K562 (cell line): ENCODE results near the gene USP44. TPM values are rescaled to one million over a fixed set of nuclear protein-coding genes. Genes with fewer than 3 reads are reported as not detected.

Source experiments
- ATAC-seq: fragments of 200-7000 bp; cut with Tn5 transposase; 3 replicates; pipeline ENCODE4 v1.9.1; 2020; ENCODE audit warnings: moderate library complexity
- BruUV-seq: library from RNA; stranded (reverse); fragments of 400-500 nt; replicated peaks from 2 replicates; lab custom pipeline; 2021; lab: Mats Ljungman, UMichigan
- CTCF ChIA-PET: fragments of 300-600 bp; formaldehyde crosslinking; extraction: SDS; loops from one replicate; lab custom pipeline; 2021; ENCODE audit warnings: low intra/inter-chr PET ratio; lab: Yijun Ruan, JAX
- POLR2A ChIA-PET: fragments of 300-600, 350-650 bp; sonication (Branson Sonifier 250); formaldehyde crosslinking; extraction: SDS; loops from one replicate; lab custom pipeline; 2021; ENCODE audit warnings: antibody characterized with exemption, inconsistent platforms; lab: Yijun Ruan, JAX
- DNase-seq, 4 experiments: peaks; one replicate each; pipeline versions ENCODE4 v3.0.0 to v3.0.0-alpha.2; 2011 to 2018; ENCODE audit warnings: low spot score in 3 of 4, mixed read lengths in 3 of 4; ENCODE audit errors: extremely low read depth in 1 of 4
- FAIRE-seq: peaks from 2 replicates; lab custom pipeline; 2011; peaks lifted over from hg19 to GRCh38; lab: Jason Lieb, UNC
- H2AFZ ChIP-seq: 2 replicates; pipeline ENCODE4 v1.6.0; 2011; ENCODE audit warnings: low read depth, low read length, control low read depth, inconsistent platforms
- H3K27ac ChIP-seq: fragments of 200-600 bp; 3 replicates; pipeline ENCODE4 v1.8.0; 2011; ENCODE audit warnings: low read depth, mild to moderate bottlenecking, control low read depth, inconsistent platforms, low read length, moderate library complexity, mixed read lengths; ENCODE audit errors: extremely low read depth
- H3K27me3 ChIP-seq, 2 experiments: fragments of 300-600 bp in 1 of 2; 2 replicates in 1 of 2; 3 replicates in 1 of 2; pipeline versions ENCODE4 v1.6.0 to v1.8.0; 2011; ENCODE audit warnings: inconsistent platforms in 2 of 2, low read length in 2 of 2, mild to moderate bottlenecking in 1 of 2, mixed read lengths in 1 of 2, moderate library complexity in 1 of 2; ENCODE audit not compliant: control insufficient read depth in 2 of 2, insufficient read depth in 2 of 2
- H3K36me3 ChIP-seq: fragments of 300-600 bp; 3 replicates; pipeline ENCODE4 v1.8.0; 2011; ENCODE audit warnings: mild to moderate bottlenecking, low read length, inconsistent platforms; ENCODE audit not compliant: control insufficient read depth, insufficient read depth
- H3K4me1 ChIP-seq, 2 experiments: fragments of 200-600 bp in 1 of 2; replicated peaks in 1 of 2; 2 replicates in 1 of 2; 3 replicates in 1 of 2; pipeline versions ENCODE4 v1.5.1 to v1.8.0; 2011; ENCODE audit warnings: inconsistent platforms in 2 of 2, low read length in 2 of 2, mild to moderate bottlenecking in 1 of 2, mixed read lengths in 1 of 2, moderate library complexity in 1 of 2; ENCODE audit not compliant: control insufficient read depth in 2 of 2, insufficient read depth in 2 of 2
- H3K4me2 ChIP-seq: 2 replicates; pipeline ENCODE4 v1.6.1; 2011; ENCODE audit warnings: low read length, control low read depth, inconsistent platforms, mixed read lengths; ENCODE audit not compliant: insufficient read depth
- H3K4me3 ChIP-seq: fragments of 200-600 bp; sonication (generic), shearing (Covaris generic); 2 replicates; pipeline ENCODE4 v1.5.1; 2016; ENCODE audit warnings: control low read depth, inconsistent platforms
- H3K79me2 ChIP-seq: fragments of 200-600 bp; 3 replicates; pipeline ENCODE4 v1.8.0; 2011; ENCODE audit warnings: low read length, inconsistent platforms; ENCODE audit not compliant: control insufficient read depth, insufficient read depth
- H3K9ac ChIP-seq, 2 experiments: 2 replicates each; pipeline versions ENCODE4 v1.6.0 to v1.6.1; 2011; ENCODE audit warnings: low read depth in 2 of 2, low read length in 2 of 2, control low read depth in 1 of 2, inconsistent platforms in 1 of 2, mild to moderate bottlenecking in 1 of 2, mixed read lengths in 1 of 2; ENCODE audit not compliant: insufficient read depth in 1 of 2
- H3K9me1 ChIP-seq: one replicate; pipeline ENCODE4 v1.6.0; 2011; ENCODE audit warnings: inconsistent platforms, mild to moderate bottlenecking, low read length, moderate library complexity; ENCODE audit not compliant: control insufficient read depth, insufficient read depth
- H3K9me3 ChIP-seq: replicated peaks from 2 replicates; pipeline ENCODE4 v1.5.1; 2011; ENCODE audit warnings: low read depth, low read length, inconsistent platforms; ENCODE audit not compliant: control insufficient read depth, insufficient read depth
- H4K20me1 ChIP-seq: replicated peaks from 2 replicates; pipeline ENCODE4 v1.6.1; 2011; ENCODE audit warnings: low read length, inconsistent platforms, mixed read lengths; ENCODE audit not compliant: control insufficient read depth, insufficient read depth
- BDP1 ChIP-seq: IDR thresholded peaks from 3 replicates; pipeline ENCODE4 v1.6.1; 2011; ENCODE audit not compliant: insufficient read length, insufficient read depth
- EHMT2 ChIP-seq: fragments of 450-650 bp; IDR thresholded peaks from 2 replicates; pipeline ENCODE4 v1.6.1; 2018; ENCODE audit warnings: antibody characterized with exemption
- ELK1 ChIP-seq: sonication (generic); formaldehyde crosslinking; IDR thresholded peaks from 2 replicates; pipeline ENCODE4 v1.8.1; 2022; ENCODE audit warnings: missing genetic modification reagents
- ETV1 ChIP-seq: fragments of 450-650 bp; conservative IDR thresholded peaks from 2 replicates; pipeline ENCODE4 v1.6.1; 2016; ENCODE audit warnings: missing genetic modification characterization, control low read depth, low read depth, missing compliant biosample characterization
- FIP1L1 ChIP-seq: fragments of 200-400 bp; formaldehyde crosslinking; IDR thresholded peaks from 2 replicates; pipeline ENCODE4 v1.6.1; 2018; ENCODE audit warnings: mild to moderate bottlenecking, low read depth, low read length; ENCODE audit not compliant: poor library complexity, severe bottlenecking
- MTF1 ChIP-seq: fragments of 250-450 bp; sonication (Bioruptor Pico); IDR thresholded peaks from 2 replicates; pipeline ENCODE4 v1.9.0; 2021; ENCODE audit warnings: moderate library complexity, mild to moderate bottlenecking, inconsistent platforms, borderline replicate concordance
- PHF20 ChIP-seq: fragments of 450-650 bp; IDR thresholded peaks from 2 replicates; pipeline ENCODE4 v1.6.1; 2018; ENCODE audit not compliant: partially characterized antibody
- PPARD ChIP-seq: fragments of 250-450 bp; sonication (Bioruptor Pico); IDR thresholded peaks from 2 replicates; pipeline ENCODE4 v1.8.0; 2022; ENCODE audit warnings: inconsistent platforms, mild to moderate bottlenecking, moderate library complexity
- TAF7 ChIP-seq: fragments of 450-650 bp; IDR thresholded peaks from 2 replicates; pipeline ENCODE4 v1.6.1; 2016; ENCODE audit warnings: missing genetic modification characterization, missing compliant biosample characterization
- TEAD2 ChIP-seq: fragments of 450-650 bp; IDR thresholded peaks from 2 replicates; pipeline ENCODE4 v1.6.1; 2016; ENCODE audit warnings: missing genetic modification characterization, control low read depth, missing compliant biosample characterization
- YY1 ChIP-seq, 3 experiments: IDR thresholded peaks; 2 replicates each; pipeline ENCODE4 v1.6.1; 2011; ENCODE audit warnings: low read length in 2 of 3, mild to moderate bottlenecking in 2 of 3, moderate library complexity in 2 of 3, borderline replicate concordance in 1 of 3, control low read depth in 1 of 3, low read depth in 1 of 3; ENCODE audit not compliant: insufficient read depth in 3 of 3, insufficient replicate concordance in 2 of 3, control insufficient read depth in 1 of 3, insufficient read length in 1 of 3; ENCODE audit errors: extremely low read depth in 1 of 3
- ZNF239 ChIP-seq: fragments of 250-450 bp; sonication (Bioruptor Pico); IDR thresholded peaks from 2 replicates; pipeline ENCODE4 v1.4.0; 2020; ENCODE audit warnings: mild to moderate bottlenecking
- ZNF830 ChIP-seq: fragments of 250-450 bp; sonication (Bioruptor Pico); IDR thresholded peaks from 2 replicates; pipeline ENCODE4 v1.5.0; 2021; ENCODE audit warnings: mild to moderate bottlenecking
- WGBS: fragments of 100-300 bp; shearing (Covaris generic); methylation state at CpG from one replicate; pipeline ENCODE4 v1.1.6; 2016; ENCODE audit warnings: low coverage, mixed read lengths; ENCODE audit not compliant: insufficient coverage; ENCODE audit errors: missing lambda C conversion rate; 5-methylcytosine and 5-hydroxymethylcytosine counted together
- in situ Hi-C: fragments of 300-500 bp; cut with MboI; formaldehyde crosslinking; loops from 4 replicates; pipeline ENCODE4 v1.15.0; 2018; ENCODE audit warnings: inconsistent platforms, mixed read lengths
- intact Hi-C: fragments of 100-400 bp; cut with micrococcal nuclease; formaldehyde crosslinking; loops from 2 replicates; pipeline ENCODE4 v1.14.2; 2022
- polyA plus RNA-seq, 8 experiments: library from polyadenylated mRNA; depleted of rRNA in 4 of 8; stranded (reverse) in 5 of 8; unstranded in 3 of 8; fragments of >200 nt; fragmentation: Nextera tagmentation in 2 of 8; fragmentation: Illumina TruSeq in 1 of 8; extraction: Ambion mirVana in 2 of 8; extraction: Trizol in 1 of 8; gene quantifications; 2 replicates each; pipeline versions ENCODE4 v1.2.1 to v1.2.3, GENCODE V29; 2011 to 2014; ENCODE audit warnings: inconsistent platforms in 1 of 8, missing spikeins in 1 of 8
- total RNA-seq, 7 experiments: library from RNA; depleted of rRNA in 6 of 7; stranded (reverse); fragments of >200 nt in 6 of 7; fragmentation: Illumina TruSeq in 2 of 7; extraction: Trizol in 2 of 7; gene quantifications; 2 replicates each; pipeline versions ENCODE4 v1.2.1 to v1.2.3, GENCODE V29; 2011 to 2021; ENCODE audit warnings: low replicate concordance in 1 of 7
- TF ChIP-seq, protein P1 (sequence below): fragments of 250-450 bp; sonication (Bioruptor Pico); IDR thresholded peaks from 2 replicates; pipeline ENCODE4 v1.4.0; 2020; ENCODE audit warnings: mild to moderate bottlenecking

The USP44 gene
- total and polyA plus RNA-seq, 9 of the 15 experiments (the other 6 are each of a cell fraction or from before 2014, with no cell fraction given), result 2.1 to 5.7 (median 2.8) TPM

DNA sequence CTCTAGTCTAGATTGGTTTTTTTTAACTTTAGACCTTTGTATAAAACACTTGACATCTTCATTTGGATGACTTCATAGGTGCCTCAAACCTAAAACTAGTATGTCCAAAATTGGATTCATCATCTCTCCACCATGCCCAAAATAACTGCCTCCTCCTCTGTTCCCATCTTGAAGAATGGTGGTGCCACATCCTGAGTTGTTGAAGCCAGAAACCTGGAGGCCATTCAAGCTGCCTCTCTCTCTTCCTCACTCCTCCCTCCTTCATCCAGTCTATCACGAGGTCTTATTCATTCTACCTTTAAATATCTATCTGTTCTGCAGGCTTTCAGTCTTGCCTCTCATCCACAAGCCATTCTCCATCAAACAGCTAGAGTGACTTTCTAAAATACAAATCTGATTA lies 26.5 kb upstream of the USP44 start:
- H3K4me3 ChIP-seq, result no peak overlapping the region
- intact Hi-C loops, result loop anchor here (5.0 to 10.0 kb wide), 2 partner anchors 41 to 1033 kb away; no protein-coding TSS in a partner anchor
- ChIA-PET CTCF (no interaction called here), POLR2A (interaction anchor here (0.7 kb wide), 1 partner anchor 190 kb away, joined by 6 read pairs; no protein-coding TSS in a partner anchor)
- no peaks in the 10 kb centered on the region for H3K9me3 ChIP-seq
- H4K20me1 ChIP-seq, result no peaks in the 10 kb centered on the region
- no peak overlapping the region for H3K27ac ChIP-seq
- H3K79me2 ChIP-seq, result no peaks in the 10 kb centered on the region
- no peak overlapping the region for H3K4me2 ChIP-seq
- H3K9ac ChIP-seq, result no peak overlapping the region
- WGBS, result 0% methylated on average over 1 of the region's 1 CpG
- H3K9me1 ChIP-seq, result no peaks in the 10 kb centered on the region
- DNase-seq, result no peak
- no peak for FAIRE-seq
- no peaks in the 10 kb centered on the region; a peak in 1 of 5 replicates for H3K4me1 ChIP-seq
- no peak overlapping the region for H2AFZ ChIP-seq
- no peaks in the 10 kb centered on the region for H3K36me3 ChIP-seq
- in situ Hi-C loops, result no loop called here
- H3K27me3 ChIP-seq, result no peaks in the 10 kb centered on the region; a peak in 1 of 5 replicates
- TF ChIP-seq ZNF239 (CRISPR knock-in tag) (no peak), ELK1 (CRISPR knock-in tag) (no peak), FIP1L1 (no peak), ZNF830 (no peak), TAF7 (tag) (no peak), PPARD (CRISPR knock-in tag) (no peak), YY1 (IDR thresholded peaks at IDR 0.05; ENCODE audit: borderline replicate concordance in 1 of 3, control insufficient read depth in 1 of 3, extremely low read depth in 1 of 3, insufficient read depth in 3 of 3, insufficient read length in 1 of 3, insufficient replicate concordance in 2 of 3, low read depth in 1 of 3, low read length in 2 of 3) (no peak), PHF20 (no peak), TEAD2 (tag) (no peak), BDP1 (no peak), EHMT2 (no peak), ETV1 (tag) (no peak), MTF1 (CRISPR knock-in tag) (no peak)
- TF ChIP-seq, protein P1, sequence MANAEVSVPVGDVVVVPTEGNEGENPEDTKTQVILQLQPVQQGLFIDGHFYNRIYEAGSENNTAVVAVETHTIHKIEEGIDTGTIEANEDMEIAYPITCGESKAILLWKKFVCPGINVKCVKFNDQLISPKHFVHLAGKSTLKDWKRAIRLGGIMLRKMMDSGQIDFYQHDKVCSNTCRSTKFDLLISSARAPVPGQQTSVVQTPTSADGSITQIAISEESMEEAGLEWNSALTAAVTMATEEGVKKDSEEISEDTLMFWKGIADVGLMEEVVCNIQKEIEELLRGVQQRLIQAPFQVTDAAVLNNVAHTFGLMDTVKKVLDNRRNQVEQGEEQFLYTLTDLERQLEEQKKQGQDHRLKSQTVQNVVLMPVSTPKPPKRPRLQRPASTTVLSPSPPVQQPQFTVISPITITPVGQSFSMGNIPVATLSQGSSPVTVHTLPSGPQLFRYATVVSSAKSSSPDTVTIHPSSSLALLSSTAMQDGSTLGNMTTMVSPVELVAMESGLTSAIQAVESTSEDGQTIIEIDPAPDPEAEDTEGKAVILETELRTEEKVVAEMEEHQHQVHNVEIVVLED, result no peak
- no peak for ATAC-seq
- no TSS peak for BruUV-seq
